ENCODE measurements around the gene HDAC9. TPM values are rescaled to one million over a fixed set of nuclear protein-coding genes. Genes with fewer than 3 reads are reported as not detected.

HDAC9 gene
- 22.6 and 22.7 TPM in 2 replicates for total RNA-seq (2014; rRNA removed; shearing (Covaris generic))

DNA sequence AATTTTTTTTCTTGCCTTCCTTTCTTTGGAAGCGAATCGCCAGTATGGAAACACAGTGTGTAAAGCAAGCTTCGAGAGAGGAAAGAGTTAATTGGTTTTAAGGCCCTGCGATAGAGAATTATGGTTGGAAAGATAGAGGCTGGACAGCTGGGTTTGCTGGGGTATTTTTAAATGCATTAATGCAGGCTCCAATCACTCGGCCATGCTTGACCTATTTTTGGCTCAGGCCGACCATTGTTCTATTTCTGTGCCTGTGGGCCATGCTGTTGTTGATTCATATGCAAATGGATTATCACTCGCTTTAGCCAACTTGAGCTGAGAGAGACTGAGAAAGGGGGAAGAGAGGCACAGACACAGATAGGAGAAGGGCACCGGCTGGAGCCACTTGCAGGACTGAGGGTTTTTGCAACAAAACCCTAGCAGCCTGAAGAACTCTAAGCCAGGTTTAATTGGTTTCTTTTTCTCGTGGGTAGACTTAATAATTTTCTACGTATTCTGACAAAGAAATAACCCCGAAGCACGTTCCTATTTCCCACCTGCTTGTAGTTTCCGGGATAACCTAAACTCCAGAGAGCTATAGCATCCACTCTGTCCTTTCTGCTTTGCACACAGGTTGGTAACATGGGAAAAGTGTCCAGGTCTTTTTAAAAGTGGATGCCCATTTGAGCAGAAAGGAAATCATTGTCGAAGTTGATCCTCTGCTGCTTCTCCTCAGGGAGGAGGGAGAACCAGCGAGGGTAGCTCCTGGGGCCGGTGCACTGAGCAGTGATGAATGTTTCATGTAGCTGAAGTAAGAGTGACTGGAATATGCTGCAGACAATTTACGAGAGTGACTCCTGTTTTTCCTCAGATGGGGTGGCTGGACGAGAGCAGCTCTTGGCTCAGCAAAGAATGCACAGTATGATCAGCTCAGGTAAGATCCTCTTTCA, at the start of gene HDAC9:
HDAC9 (plus strand) TSS at position 338 of the 929 bp plus-strand sequence; CDS start at position 892, 554 bp downstream.
- peak; percentile 72 for DNase-seq (ENCODE audit: low read depth)

DNA sequence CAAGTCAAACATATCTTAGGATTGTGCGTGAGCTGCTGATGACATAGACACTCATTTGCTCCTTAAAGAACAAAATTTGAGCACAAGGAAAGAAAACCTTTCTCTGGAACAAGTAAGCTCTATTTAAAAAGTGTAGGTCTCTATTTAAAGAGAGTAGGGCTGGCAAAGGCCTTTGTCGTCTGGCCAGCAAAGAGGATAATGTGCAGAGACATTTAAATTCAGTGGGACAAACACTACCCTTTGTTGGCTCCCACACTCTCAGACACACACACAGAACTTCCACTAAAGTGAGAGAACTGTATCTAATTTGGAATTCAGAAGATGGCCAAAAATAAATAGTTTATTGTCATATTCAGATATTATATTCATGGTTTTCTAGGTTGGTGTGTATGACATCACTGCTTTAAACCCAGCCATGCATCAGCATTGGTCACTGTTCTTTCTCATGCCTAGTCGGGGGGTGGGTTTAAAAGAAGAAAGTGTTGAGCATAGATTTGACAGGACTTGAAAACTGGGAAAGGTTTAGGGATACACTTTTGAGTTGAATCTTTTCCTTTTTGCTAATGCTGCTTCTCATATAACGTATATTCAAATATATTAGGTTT, 49.5 kb upstream of the HDAC9 start:
- no peak for DNase-seq (ENCODE audit: low read depth)

DNA sequence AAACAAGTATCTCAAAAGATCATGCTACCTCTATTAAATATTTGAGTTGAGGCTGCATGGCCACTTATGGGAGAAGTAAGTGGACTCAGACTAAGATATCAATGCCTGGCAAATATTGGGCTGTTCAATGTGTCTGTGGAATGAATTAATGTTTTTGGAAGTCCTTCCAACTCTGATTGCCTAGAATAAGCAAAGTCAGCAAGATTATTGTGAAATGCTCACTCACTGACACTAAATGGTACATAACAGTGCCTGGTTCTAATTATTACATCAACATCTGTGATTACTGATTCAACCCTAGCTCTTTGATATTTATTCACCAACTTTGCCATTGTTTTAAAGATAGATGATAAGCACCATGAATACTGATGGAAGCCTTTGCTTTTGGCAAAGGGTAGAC, 45.5 kb upstream of the HDAC9 start:
- no peak for DNase-seq (ENCODE audit: low read depth)

DNA sequence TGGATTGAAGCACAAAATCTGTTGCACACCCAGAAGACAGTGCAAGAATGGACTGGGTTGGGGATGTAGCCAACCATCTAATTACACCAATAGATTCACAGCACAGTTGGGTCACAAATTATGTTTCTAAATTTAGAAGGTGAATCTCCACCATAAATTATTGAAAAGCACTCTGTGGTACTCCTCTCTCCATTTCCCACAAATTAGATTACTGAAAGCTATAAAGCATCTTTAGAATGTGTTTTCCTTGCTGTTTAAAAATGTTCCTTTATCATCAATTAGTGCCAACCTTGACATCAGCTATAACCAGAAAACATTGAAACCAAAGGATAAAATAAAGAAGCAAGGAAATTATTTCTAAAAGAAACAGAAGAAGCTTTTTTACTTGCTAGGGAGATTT, 39.9 kb upstream of the HDAC9 start:
- DNase-seq (ENCODE audit: low read depth): no peak

DNA sequence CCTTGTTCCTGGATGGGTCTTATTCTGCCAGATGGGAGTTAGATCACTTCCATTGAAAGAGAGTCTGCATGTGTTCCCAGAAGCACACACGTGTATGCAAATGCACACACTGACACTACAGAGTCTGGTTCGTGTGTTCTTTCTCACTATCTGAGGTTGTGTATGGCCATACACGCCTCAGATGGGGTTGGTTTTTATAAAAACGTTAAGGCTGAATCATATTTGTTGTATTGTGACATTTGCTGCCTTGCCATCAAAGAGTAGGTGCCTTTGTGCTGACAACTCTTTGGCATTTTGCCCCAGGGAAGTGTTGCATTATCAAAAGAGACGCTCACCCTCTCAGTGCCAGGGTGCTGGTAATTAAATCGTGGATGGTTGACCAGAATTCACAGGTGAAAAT, 37.7 kb upstream of the HDAC9 start:
- no peak for DNase-seq (ENCODE audit: low read depth)

DNA sequence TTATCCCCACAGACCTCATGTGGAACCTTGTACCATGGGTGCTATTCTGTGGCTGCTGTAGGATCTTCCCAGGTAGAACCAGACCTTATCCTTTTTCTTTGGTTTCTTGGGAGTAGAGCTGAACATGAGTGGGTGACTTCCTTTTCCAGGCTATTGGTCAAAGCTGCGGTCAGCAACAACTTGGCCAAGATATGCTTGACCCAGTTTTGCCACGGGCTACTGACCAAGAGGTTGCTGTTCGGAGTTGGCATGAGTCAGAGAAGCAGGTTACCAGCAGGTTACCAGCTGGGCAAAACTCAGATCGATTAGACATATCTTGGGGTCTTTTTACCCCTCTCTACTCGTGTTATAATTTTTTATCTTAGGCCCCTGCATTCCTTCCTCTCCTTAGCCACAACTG, 36.7 kb upstream of the HDAC9 start:
- DNase-seq (ENCODE audit: low read depth): peak; percentile 32

DNA sequence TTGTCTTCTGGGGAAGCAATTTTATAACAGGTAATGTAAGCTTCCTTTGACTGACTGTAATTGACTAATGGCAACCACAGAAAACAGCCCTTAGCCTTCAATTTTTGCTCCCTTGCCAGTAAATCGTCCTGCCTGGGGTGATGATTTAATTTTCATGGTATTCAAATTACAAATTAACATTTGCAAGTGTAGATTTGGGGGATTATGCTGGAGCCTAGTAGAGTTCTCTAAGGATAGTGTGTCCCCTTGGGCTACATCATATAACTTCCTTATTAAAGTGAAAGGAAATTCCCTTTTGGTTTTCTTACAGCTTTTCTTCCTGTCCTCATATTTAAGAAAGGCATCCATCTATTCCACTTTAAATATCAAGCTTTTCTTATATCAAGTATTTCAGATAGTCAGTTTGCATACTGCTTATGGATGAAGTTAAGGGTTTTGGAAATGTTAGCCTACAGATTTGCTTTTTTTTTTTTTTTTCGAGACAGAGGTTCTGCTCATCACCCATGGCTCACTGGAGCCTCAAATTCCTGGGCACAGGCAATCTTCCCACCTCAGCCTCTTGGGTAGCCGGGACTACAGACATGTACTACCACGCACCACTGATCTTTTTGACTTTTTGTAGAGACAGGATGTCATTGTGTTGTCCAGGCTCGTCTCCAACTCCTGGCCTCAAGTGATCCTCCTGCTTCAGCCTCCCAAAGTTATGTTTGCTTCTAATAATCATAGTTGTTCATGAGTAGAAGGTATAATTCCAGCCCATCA, 35.9 kb upstream of the HDAC9 start:
- no peak for DNase-seq (ENCODE audit: low read depth)

DNA sequence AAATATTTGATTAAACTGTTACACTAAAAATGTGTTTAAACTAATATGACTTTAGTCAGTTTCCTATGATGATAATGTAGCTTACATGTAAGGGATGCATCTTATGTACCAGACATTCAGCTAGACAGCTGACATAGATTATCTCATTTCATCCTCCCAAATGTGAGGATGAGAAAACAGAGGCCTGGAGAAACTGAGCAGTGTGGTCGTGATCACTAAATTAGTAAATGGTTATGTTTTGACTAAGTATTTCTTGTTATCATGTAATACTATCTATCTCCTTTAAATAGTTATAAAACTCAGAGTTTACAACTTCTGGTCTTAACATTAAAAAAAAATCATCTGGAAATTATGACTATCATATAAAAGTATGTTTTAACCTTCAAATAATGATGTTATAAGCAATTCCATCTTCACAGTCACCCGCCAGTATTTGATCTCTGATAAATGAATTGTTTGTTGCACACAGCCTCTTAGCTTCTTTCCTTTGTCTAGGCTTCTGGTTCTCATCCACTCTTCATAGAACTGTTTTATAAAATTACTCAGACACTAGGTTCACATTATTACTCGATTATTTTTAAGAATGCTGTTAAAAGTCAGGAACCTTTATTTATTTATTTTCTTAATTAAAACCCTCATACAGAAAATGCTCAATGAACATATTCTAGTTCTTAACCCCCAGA, 33.6 kb upstream of the HDAC9 start:
- no peak for DNase-seq (ENCODE audit: low read depth)

DNA sequence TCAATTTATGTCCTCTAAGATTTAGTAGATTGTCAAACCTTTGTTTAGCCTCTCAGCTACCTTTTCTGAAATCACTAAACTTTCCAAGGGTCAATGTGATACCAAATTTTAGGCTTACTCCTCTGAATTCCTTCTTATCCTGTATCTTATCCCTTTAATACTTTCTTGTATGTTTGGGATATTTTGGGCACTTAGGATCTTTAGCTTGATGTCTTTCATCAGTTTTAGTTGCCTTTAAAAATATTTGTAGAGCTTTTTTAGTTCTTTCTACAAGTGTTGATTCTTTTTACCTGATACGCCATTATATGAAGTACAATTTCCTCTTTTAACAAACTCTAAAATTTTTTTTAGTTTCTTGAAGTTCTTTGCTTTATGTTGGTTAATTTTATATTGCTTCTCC, 30.7 kb upstream of the HDAC9 start:
- no peak for DNase-seq (ENCODE audit: low read depth)

DNA sequence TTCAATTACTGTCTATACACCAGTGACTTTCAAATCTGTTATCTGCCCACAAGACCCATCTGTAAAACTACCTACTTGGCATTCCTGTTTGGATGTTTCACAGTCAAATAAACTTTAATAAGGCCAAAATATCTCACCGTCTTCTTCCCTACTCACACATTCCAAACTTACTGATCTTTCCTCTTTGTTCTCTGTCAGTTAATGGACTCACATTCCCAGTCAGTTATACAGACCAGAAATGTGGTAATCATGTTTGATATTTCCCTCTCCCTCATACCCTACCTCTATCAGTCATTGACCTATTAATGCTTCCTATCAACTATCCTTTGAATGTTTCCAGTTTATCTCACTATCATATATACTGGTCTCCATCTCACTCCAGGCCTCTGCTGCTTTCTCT, 28.5 kb upstream of the HDAC9 start:
- DNase-seq (ENCODE audit: low read depth): no peak

DNA sequence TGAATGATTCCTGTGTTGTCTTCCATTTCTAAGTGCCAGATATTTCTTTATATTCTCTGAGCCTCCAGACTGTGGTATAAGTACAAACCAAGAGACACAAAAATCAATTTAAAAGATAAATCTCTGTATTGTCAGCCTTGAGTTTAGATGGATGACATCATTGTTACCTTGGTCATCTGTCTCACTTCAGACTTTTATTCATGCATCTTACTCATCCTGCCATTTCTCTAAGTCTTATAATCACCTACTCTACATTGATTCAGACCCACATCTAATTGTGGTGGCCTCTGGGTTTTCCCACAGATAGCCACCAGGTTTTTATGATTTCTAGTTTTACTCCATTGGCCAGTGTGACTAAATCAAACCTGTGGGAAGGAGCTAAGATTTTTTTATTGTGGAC, 26.8 kb upstream of the HDAC9 start:
- DNase-seq (ENCODE audit: low read depth): peak; percentile 18

DNA sequence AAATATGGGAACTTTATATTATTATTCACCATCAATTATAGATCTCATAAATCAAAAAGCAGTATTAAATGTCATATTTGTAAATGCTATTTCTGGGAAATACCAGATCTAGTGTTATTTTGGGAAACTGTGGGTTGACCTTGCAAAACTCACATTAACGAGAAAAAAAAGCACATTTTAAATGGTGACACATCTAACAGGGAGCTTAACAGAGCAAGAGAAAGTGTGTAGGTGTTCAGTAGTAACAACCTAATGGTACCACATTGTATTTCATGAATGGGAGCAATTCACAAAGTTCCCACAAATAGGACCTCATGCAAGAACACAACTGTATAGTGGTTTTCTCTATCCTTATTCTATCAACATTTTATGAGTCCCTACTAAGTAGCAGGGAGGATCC, 26.2 kb upstream of the HDAC9 start:
- DNase-seq (ENCODE audit: low read depth): no peak

DNA sequence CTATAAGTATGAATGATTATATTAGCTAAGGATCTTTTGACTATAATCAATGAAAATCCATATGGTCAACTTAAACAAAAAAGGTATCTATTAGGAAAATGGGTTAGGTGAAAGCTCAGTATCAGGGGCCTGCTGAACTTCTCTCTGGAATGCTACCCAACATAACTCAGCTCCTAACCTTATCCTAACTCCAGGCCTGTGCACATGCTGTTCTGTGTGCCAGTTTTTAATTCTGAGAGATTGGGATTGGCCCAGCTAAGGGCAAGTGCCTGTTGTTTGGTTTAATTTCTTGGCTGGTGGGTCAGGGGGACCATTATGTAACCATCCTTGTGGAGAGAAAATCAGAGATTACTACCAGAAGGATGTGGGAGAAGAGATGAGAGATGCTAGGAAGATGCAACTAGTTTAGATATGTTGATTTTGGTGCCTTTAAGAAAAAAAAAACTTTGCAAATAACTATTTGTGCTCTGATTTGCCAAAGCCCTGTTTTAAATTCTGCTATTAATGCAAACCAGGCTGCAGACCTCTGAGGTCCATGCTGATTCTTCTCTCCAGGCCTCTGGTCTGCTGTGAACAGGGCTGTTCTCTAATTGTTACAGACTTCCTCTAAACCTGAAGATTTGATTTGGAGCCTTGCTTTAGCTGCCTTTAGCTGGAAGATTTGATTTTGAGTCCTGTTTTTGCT, 23.9 kb upstream of the HDAC9 start:
- no peak for DNase-seq (ENCODE audit: low read depth)

DNA sequence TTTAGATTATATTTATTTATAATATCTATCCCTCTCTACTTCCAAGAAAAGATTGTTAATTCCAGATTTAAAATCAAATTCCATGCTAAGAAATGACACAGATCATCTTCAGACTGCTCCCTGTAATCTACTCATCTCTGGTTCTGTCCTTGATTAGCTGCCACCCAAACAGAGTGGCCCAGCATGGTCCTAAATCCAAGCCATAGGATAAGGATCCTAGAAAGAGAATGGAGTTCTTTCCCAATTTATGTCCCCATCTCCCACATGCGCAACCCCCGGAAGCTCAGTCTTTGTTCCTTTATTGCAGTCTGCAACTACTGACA, 23.4 kb upstream of the HDAC9 start:
- DNase-seq (ENCODE audit: low read depth): no peak

DNA sequence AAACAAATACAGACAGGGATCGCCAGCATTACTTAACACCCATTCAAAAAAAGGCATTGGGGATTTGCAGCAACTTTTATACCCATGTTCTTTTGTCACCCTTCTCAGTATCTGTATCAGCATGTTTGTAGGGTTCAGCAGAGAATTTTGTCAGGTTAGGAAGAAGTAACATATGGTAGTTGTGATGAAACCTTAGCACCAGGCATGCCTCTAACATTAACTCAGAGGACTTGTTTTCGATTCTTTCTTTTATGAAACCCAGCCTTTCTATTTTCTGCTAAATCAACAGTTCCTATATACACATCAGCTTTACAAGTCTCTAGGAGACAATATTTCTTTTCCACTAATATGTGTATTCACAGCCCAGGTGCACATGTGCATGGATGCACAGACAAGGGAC, 22.4 kb upstream of the HDAC9 start:
- DNase-seq (ENCODE audit: low read depth): no peak

DNA sequence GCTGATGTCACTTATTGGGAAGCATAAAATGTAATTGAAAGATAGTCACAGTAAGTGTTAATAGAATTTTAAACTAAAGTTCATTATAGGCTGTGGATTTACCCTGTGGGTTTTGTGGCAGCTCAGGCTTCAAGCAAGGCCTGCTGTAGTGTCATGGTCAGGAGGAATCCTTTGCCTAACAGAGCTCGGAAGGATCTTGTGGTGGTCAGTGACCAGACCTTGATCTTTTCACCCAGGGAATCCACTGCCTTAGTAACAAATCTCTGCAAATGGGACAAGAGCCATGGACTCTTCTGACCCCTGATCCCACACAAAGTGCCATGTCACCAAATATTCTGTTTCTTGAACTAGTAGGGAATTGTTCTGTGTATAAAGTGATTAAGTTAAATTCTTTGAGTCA, 20.6 kb upstream of the HDAC9 start:
- no peak for DNase-seq (ENCODE audit: low read depth)

DNA sequence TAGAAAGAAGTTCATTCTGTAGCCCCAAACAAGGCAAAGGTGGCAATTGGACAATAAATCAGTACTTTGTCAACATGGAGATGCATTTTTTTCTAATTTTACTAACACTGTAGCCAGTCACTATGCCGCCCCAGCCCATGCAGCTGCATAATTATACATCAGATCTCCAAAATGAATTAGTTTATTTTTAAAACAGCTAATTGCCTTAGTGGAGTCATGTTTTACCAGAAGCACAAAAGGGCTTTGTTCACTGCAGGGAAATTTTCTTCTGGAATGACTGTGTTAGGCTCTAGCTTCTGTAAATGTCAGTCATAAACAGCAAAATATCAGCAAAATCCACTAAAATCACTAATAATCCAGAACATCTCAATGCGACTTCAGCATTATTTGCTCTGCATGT, 20.1 kb upstream of the HDAC9 start:
- no peak for DNase-seq (ENCODE audit: low read depth)

DNA sequence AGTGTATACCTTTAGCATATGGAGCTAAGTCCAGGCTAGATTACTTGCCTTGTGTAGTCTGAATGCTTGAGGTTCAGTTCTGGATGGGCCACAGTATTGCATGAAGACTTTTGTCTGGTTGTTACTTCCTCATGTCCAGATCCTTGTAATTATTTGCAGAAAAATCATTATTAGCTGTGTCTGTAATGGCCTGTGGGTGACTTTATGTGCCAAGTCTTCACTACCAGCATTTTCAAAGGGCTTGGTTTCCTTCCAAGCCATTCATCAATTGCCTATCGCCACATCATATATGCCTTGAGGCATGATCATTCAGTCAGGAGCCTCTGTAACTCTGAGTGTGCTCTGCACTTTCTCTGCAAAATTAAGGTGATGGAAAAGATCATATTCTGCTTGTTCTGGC, 13.8 kb upstream of the HDAC9 start:
- no peak for DNase-seq (ENCODE audit: low read depth)

DNA sequence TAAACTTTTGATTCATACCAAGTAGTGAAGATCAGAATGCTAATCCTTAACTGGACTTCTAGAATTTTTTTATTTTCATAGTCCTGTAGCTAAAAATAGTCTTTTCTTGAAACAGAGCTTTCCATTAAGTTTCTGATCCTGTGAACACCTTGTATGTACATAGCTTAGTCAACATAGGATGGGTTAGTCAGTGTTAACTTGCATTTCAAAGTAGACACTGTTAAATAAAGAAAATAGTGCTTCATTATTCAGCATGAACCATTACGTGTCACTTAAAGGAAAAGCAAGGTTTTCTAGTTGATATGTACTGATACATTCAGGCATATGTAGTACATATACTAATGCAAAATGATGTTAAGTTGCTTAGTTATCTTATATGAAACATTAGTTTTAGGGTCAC, 7.5 kb upstream of the HDAC9 start:
- no peak for DNase-seq (ENCODE audit: low read depth)

DNA sequence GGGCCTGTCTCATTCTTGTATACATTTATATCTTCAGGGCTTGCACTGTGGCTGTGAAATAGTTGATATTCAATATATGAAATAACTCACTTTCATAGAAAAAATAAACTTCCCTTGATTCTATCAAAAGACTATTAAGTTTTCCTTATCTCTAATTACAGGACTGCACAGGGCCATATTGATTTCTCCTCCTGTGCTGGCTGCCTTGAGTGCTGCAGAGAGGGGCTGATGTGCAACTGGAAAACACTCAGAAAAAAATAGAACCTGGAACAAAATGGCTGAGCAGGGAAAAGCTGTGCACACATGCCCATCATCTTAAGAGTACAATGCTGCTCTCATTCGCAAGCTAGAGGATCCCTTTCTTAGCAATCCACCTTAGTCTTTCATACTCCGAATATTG, 5.9 kb upstream of the HDAC9 start:
- no peak for DNase-seq (ENCODE audit: low read depth)

DNA sequence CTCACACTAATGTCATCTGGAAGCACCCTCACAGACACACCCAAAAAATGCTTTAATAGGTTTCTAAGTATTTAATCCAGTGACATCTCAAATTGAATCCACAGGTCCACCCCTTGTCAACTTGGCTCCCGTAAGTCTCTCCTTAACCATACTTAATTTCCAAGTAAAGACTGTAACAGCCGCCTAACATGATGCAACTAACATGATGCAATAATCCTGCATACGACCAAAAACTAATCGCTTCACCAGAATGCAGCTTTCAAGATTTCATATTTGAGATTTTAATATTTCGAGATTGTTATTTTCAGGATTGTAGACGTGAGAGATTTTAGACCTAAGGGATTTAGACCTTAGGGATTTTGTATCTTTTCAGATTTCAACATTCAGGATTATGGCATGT, 3.7 kb upstream of the HDAC9 start:
- DNase-seq (ENCODE audit: low read depth): no peak

DNA sequence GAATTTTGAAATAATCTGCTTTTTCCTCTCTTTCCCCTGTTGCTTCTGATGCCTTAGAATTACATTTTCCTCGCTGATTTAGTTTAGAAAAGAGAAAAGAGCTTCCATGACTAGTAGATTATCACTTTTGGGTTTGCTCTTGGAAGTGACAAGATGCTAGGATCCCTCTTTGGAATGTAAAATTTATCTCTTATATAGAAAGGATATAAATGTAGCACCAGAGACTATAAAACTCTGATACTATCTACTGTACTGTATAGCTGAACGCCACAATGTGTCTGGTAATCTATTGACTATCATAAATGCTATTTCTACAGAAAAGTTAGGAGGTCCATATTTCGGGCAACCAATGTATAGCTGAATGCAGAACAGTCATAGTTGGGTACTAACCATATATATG, 1.1 kb upstream of the HDAC9 start:
- no peak for DNase-seq (ENCODE audit: low read depth)

Measured in Daoy (cell line).